ENCODE results near the gene PRKCH. TPM values are rescaled to one million over a fixed set of nuclear protein-coding genes. Genes with fewer than 3 reads are reported as not detected.
A peak's percentile ranks its signal among the peaks of the same experiment; 100 is the strongest.

The PRKCH gene
- total and polyA plus RNA-seq, 5 donors from 2014 or later: 194 to 457 (median 201) TPM

- Histone ChIP-seq H3K4me1 (ENCODE audit: control insufficient read depth, insufficient read depth, low read length, poor library complexity, severe bottlenecking) (peaks cover 98% of the 10 kb centered on the region), H3K36me3 (ENCODE audit: control insufficient read depth, insufficient read depth, low read length) (peaks cover 5% of the 10 kb centered on the region), H3K9me3 (ENCODE audit: control insufficient read depth in 2 of 2, low read length in 2 of 2) (no peaks in the 10 kb centered on the region), H3K27ac (ENCODE audit: insufficient read depth, low read length, poor library complexity, severe bottlenecking) (peak overlapping the region; percentile 62), H3K4me3 (ENCODE audit: low read depth, low read length) (peak overlapping the region; percentile 75), H3K27me3 (ENCODE audit: control insufficient read depth, insufficient read depth, low read length) (no peaks in the 10 kb centered on the region)
- DNase-seq (no peak), ATAC-seq (ENCODE audit: low read depth in 2 of 2) (no peak)
- Mint-ChIP-seq H3K27ac (peak overlapping the region; percentile 96 to 100 (median 98)), H3K36me3 (peaks cover 17% of the 10 kb centered on the region), H3K4me3 (peak overlapping the region; percentile 71 to 89 (median 82)), H3K27me3 (no peaks in the 10 kb centered on the region), H3K4me1 (peaks cover 64 to 98% (median 83%) of the 10 kb centered on the region in 4 donors), H3K9me3 (no peaks in the 10 kb centered on the region)
These were observed 30.1 kb downstream of the PRKCH start for GRCh38 chr14:61351477-61351876.

- DNase-seq (peak in 2 of 3 donors; percentile 36 to 38), ATAC-seq (ENCODE audit: low read depth in 2 of 2) (peak; percentile 35 to 39)
- Histone ChIP-seq H3K4me3 (ENCODE audit: low read depth, low read length) (peak overlapping the region; percentile 56), H3K9me3 (ENCODE audit: control insufficient read depth in 2 of 2, low read length in 2 of 2) (no peaks in the 10 kb centered on the region), H3K27me3 (ENCODE audit: control insufficient read depth, insufficient read depth, low read length) (no peaks in the 10 kb centered on the region), H3K4me1 (ENCODE audit: control insufficient read depth, insufficient read depth, low read length, poor library complexity, severe bottlenecking) (peaks cover 97% of the 10 kb centered on the region), H3K27ac (ENCODE audit: insufficient read depth, low read length, poor library complexity, severe bottlenecking) (peak overlapping the region; percentile 41), H3K36me3 (ENCODE audit: control insufficient read depth, insufficient read depth, low read length) (peaks cover 24% of the 10 kb centered on the region)
- peaks cover 30% of the 10 kb centered on the region for H3K36me3 Mint-ChIP-seq
- H3K4me1 Mint-ChIP-seq: peaks cover 66 to 98% (median 82%) of the 10 kb centered on the region in 4 donors
- peak overlapping the region; percentile 69 to 83 (median 70) for H3K4me3 Mint-ChIP-seq
- peak overlapping the region; percentile 84 to 94 (median 90) for H3K27ac Mint-ChIP-seq
- no peaks in the 10 kb centered on the region for H3K27me3 Mint-ChIP-seq
- peaks cover 0 to 2% (median 0%) of the 10 kb centered on the region in 7 donors for H3K9me3 Mint-ChIP-seq
These were observed 34.5 kb downstream of the PRKCH start for GRCh38 chr14:61355892-61356325.

DNA sequence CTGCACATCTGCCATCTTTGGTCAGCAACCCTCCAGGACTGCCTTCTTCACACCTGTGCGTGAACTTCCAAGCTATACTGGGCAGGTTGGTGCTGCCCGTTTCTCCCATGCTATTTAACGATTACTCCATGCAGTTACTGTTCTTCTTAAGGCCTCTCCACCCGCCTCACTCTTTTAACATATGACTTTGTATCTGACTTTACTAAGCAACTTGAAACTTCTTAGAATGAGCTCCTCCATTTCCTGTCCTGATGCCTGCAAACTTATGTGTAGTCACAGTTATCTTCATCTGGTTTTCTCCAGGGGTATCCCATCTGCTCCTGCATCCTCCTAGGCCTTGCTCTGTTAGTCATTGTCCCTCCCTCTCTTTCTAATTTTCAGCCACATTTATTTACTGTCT, 35.7 kb downstream of the PRKCH start:
- Mint-ChIP-seq H3K36me3 (peaks cover 30% of the 10 kb centered on the region), H3K27ac (peak overlapping the region; percentile 73 to 94 (median 90)), H3K9me3 (peaks cover 0 to 2% (median 0%) of the 10 kb centered on the region in 7 donors), H3K27me3 (no peaks in the 10 kb centered on the region), H3K4me1 (peaks cover 66 to 93% (median 78%) of the 10 kb centered on the region in 4 donors), H3K4me3 (peak overlapping the region; percentile 64 to 75 (median 70))
- no peak overlapping the region for H3K27ac ChIP-seq (ENCODE audit: insufficient read depth, low read length, poor library complexity, severe bottlenecking)
- H3K27me3 ChIP-seq (ENCODE audit: control insufficient read depth, insufficient read depth, low read length): no peaks in the 10 kb centered on the region
- ATAC-seq (ENCODE audit: low read depth in 2 of 2): peak in 1 of 2 donors; percentile 48
- peak in 1 of 3 donors; percentile 70 for DNase-seq
- peaks cover 26% of the 10 kb centered on the region for H3K36me3 ChIP-seq (ENCODE audit: control insufficient read depth, insufficient read depth, low read length)
- H3K4me1 ChIP-seq (ENCODE audit: control insufficient read depth, insufficient read depth, low read length, poor library complexity, severe bottlenecking): peaks cover 97% of the 10 kb centered on the region
- peak overlapping the region; percentile 49 for H3K4me3 ChIP-seq (ENCODE audit: low read depth, low read length)
- no peaks in the 10 kb centered on the region for H3K9me3 ChIP-seq (ENCODE audit: control insufficient read depth in 2 of 2, low read length in 2 of 2)

DNA sequence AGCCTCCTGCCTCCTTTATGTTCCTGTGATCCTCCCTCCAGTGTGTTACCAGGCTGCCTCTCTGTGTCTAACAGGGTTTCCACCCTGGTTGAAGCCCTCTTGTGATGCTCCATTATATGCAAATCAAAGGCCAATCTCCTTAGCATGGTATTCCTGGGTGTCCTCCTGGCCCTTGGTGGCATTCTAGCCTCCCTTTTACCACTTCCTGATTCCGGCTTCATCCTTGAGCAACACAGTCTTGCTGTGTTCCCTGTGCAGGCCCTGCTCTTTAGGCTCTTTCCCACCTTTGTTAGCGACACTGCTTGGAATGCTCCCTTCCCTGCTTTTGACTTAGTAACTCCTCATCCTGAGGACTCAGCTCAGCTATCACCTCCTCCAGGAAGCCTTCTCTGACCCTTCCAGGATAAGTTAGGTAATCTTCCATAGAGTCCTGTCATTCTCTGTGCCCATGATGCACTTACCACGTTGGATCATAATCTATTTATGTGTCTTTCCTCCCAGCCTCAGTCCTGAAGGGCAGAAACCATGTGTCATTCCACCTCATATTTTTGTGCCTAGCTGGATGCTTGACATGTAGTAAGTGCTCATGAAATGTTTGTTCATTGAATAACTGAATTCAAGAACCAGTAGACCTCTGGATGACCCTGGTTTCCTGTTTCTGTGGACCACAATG, 37.3 kb downstream of the PRKCH start:
- peaks cover 0 to 2% (median 0%) of the 10 kb centered on the region in 7 donors for H3K9me3 Mint-ChIP-seq
- H3K4me3 Mint-ChIP-seq: peak overlapping the region in 3 of 4 donors; percentile 69 to 75 (median 70)
- H3K27me3 Mint-ChIP-seq: no peaks in the 10 kb centered on the region
- H3K9me3 ChIP-seq (ENCODE audit: control insufficient read depth in 2 of 2, low read length in 2 of 2): no peaks in the 10 kb centered on the region
- H3K27me3 ChIP-seq (ENCODE audit: control insufficient read depth, insufficient read depth, low read length): no peaks in the 10 kb centered on the region
- H3K27ac Mint-ChIP-seq: peak overlapping the region; percentile 73 to 94 (median 90)
- peak overlapping the region; percentile 49 for H3K4me3 ChIP-seq (ENCODE audit: low read depth, low read length)
- peaks cover 60 to 78% (median 69%) of the 10 kb centered on the region in 4 donors for H3K4me1 Mint-ChIP-seq
- no peak for ATAC-seq (ENCODE audit: low read depth in 2 of 2)
- H3K4me1 ChIP-seq (ENCODE audit: control insufficient read depth, insufficient read depth, low read length, poor library complexity, severe bottlenecking): peaks cover 91% of the 10 kb centered on the region
- peaks cover 26% of the 10 kb centered on the region for H3K36me3 ChIP-seq (ENCODE audit: control insufficient read depth, insufficient read depth, low read length)
- H3K36me3 Mint-ChIP-seq: peaks cover 30% of the 10 kb centered on the region
- no peak for DNase-seq
- peak overlapping the region; percentile 34 for H3K27ac ChIP-seq (ENCODE audit: insufficient read depth, low read length, poor library complexity, severe bottlenecking)

- Mint-ChIP-seq H3K27ac (peak overlapping the region; percentile 82 to 87 (median 85)), H3K9me3 (peaks cover 0 to 2% (median 0%) of the 10 kb centered on the region in 7 donors), H3K4me1 (peaks cover 43 to 57% (median 52%) of the 10 kb centered on the region in 4 donors), H3K4me3 (peak overlapping the region; percentile 52 to 85 (median 74)), H3K36me3 (peaks cover 23% of the 10 kb centered on the region), H3K27me3 (no peaks in the 10 kb centered on the region)
- Histone ChIP-seq H3K27ac (ENCODE audit: insufficient read depth, low read length, poor library complexity, severe bottlenecking) (peak overlapping the region; percentile 48), H3K27me3 (ENCODE audit: control insufficient read depth, insufficient read depth, low read length) (no peaks in the 10 kb centered on the region), H3K36me3 (ENCODE audit: control insufficient read depth, insufficient read depth, low read length) (peaks cover 25% of the 10 kb centered on the region), H3K4me3 (ENCODE audit: low read depth, low read length) (peak overlapping the region; percentile 64), H3K9me3 (ENCODE audit: control insufficient read depth in 2 of 2, low read length in 2 of 2) (no peaks in the 10 kb centered on the region), H3K4me1 (ENCODE audit: control insufficient read depth, insufficient read depth, low read length, poor library complexity, severe bottlenecking) (peaks cover 91% of the 10 kb centered on the region)
- peak; percentile 46 for ATAC-seq (ENCODE audit: low read depth in 2 of 2)
- DNase-seq: peak in 1 of 3 donors; percentile 39
These were observed 39.6 kb downstream of the PRKCH start for GRCh38 chr14:61360796-61361525.

- H3K36me3 ChIP-seq (ENCODE audit: control insufficient read depth, insufficient read depth, low read length): peaks cover 19% of the 10 kb centered on the region
- H3K27me3 ChIP-seq (ENCODE audit: control insufficient read depth, insufficient read depth, low read length): no peaks in the 10 kb centered on the region
- Mint-ChIP-seq H3K27ac (peak overlapping the region in 2 of 3 donors; percentile 82 to 85), H3K9me3 (peaks cover 0 to 1% (median 0%) of the 10 kb centered on the region in 7 donors), H3K36me3 (peaks cover 19% of the 10 kb centered on the region), H3K4me3 (peak overlapping the region in 1 of 4 donors; percentile 51), H3K4me1 (peaks cover 39 to 45% (median 43%) of the 10 kb centered on the region in 4 donors), H3K27me3 (no peaks in the 10 kb centered on the region)
- H3K4me1 ChIP-seq (ENCODE audit: control insufficient read depth, insufficient read depth, low read length, poor library complexity, severe bottlenecking): peaks cover 90% of the 10 kb centered on the region
- H3K9me3 ChIP-seq (ENCODE audit: control insufficient read depth in 2 of 2, low read length in 2 of 2): no peaks in the 10 kb centered on the region
- no peak for DNase-seq
- H3K27ac ChIP-seq (ENCODE audit: insufficient read depth, low read length, poor library complexity, severe bottlenecking): peak overlapping the region; percentile 15
- no peak for ATAC-seq (ENCODE audit: low read depth in 2 of 2)
- H3K4me3 ChIP-seq (ENCODE audit: low read depth, low read length): no peak overlapping the region
These were observed 40.8 kb downstream of the PRKCH start for GRCh38 chr14:61362072-61362750.

DNA sequence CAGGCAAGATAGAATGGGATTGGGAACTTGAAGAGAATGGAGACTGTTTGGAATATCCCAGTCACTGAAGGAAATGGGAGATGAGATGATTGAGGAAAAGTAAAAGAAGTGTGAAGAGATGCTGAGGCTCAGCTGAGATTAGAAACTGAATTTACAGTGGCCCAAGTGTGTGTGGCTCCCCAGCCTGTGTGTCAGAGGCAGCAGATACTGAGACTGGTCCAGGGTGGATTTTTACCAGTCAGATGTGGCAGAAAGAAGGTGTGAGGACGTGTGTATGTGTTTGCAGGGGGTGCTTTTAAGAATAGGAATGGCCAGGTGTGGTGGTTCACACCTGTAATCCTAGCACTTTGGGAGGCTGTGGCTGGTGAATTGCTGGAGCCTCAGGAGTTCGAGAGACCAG, 42.9 kb downstream of the PRKCH start:
- Mint-ChIP-seq H3K36me3 (peaks cover 6% of the 10 kb centered on the region), H3K4me1 (peaks cover 21 to 41% (median 30%) of the 10 kb centered on the region in 4 donors), H3K4me3 (no peak overlapping the region), H3K27ac (no peak overlapping the region), H3K9me3 (no peaks in the 10 kb centered on the region), H3K27me3 (no peaks in the 10 kb centered on the region)
- Histone ChIP-seq H3K36me3 (ENCODE audit: control insufficient read depth, insufficient read depth, low read length) (peaks cover 12% of the 10 kb centered on the region), H3K4me1 (ENCODE audit: control insufficient read depth, insufficient read depth, low read length, poor library complexity, severe bottlenecking) (peaks cover 89% of the 10 kb centered on the region), H3K9me3 (ENCODE audit: control insufficient read depth in 2 of 2, low read length in 2 of 2) (no peaks in the 10 kb centered on the region), H3K27ac (ENCODE audit: insufficient read depth, low read length, poor library complexity, severe bottlenecking) (no peak overlapping the region), H3K4me3 (ENCODE audit: low read depth, low read length) (no peak overlapping the region), H3K27me3 (ENCODE audit: control insufficient read depth, insufficient read depth, low read length) (no peaks in the 10 kb centered on the region)
- no peak for DNase-seq
- ATAC-seq (ENCODE audit: low read depth in 2 of 2): no peak

Measured in CD4-positive, CD25-positive, alpha-beta regulatory T cell (primary cell).